Measurements from ENCODE around the gene ZNF587.
A peak's percentile ranks its signal among the peaks of the same experiment; 100 is the strongest.
"Not testable (repeated sequence)": the region's sequence is repeated elsewhere in the genome, so short reads cannot be mapped to it uniquely, and the experiment has no call there.

Gene ZNF587

GRCh38 chr19:57849666-57850473 lies at the start of gene ZNF587:
TSS of gene ZNF587 (plus strand) at chr19:57849859. CDS start at chr19:57850039, 180 bp downstream.
- H3K4me3 ChIP-seq (ENCODE audit: low read depth, low read length), result peak within 1 kb of the TSS; percentile 83
- DNase-seq (ENCODE audit: low read depth), result peak; percentile 78

GRCh38 chr19:57800696-57801095 lies 49.0 kb upstream of the ZNF587 start:
- no peak overlapping the region for H3K4me3 ChIP-seq (ENCODE audit: low read depth, low read length)
- no peak for DNase-seq (ENCODE audit: low read depth)
- TF ChIP-seq, protein P1, sequence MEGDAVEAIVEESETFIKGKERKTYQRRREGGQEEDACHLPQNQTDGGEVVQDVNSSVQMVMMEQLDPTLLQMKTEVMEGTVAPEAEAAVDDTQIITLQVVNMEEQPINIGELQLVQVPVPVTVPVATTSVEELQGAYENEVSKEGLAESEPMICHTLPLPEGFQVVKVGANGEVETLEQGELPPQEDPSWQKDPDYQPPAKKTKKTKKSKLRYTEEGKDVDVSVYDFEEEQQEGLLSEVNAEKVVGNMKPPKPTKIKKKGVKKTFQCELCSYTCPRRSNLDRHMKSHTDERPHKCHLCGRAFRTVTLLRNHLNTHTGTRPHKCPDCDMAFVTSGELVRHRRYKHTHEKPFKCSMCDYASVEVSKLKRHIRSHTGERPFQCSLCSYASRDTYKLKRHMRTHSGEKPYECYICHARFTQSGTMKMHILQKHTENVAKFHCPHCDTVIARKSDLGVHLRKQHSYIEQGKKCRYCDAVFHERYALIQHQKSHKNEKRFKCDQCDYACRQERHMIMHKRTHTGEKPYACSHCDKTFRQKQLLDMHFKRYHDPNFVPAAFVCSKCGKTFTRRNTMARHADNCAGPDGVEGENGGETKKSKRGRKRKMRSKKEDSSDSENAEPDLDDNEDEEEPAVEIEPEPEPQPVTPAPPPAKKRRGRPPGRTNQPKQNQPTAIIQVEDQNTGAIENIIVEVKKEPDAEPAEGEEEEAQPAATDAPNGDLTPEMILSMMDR (IDR thresholded peaks at IDR 0.05; ENCODE audit: low read depth, low read length, missing control alignments), result no peak

DNA sequence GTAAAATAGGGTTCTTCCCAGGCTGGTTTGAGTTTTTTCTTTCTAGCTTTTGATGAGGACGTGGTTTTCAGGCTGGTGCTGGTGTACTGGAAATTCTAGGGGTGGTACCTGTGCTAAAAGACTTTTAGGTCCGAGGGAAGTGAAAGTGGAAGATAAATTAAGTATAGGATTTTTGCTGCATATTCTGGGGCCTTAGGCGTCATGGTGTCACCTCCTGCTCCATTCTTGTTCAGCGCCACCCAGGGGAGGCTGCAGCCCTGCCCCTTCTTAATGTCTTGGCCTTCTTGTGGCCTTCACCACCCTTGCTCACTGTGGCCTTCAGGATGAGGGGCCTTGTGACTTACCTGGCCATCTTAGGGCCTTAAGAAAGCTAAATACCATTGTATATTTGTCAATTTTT lies 47.4 kb upstream of the ZNF587 start:
- TF ChIP-seq, protein P1 (IDR thresholded peaks at IDR 0.05; ENCODE audit: low read depth, low read length, missing control alignments), result no peak
- DNase-seq (ENCODE audit: low read depth), result no peak
- no peak overlapping the region for H3K4me3 ChIP-seq (ENCODE audit: low read depth, low read length)

GRCh38 chr19:57803265-57803593 lies 46.4 kb upstream of the ZNF587 start:
- TF ChIP-seq, protein P1 (IDR thresholded peaks at IDR 0.05; ENCODE audit: low read depth, low read length, missing control alignments), result no peak
- no peak for DNase-seq (ENCODE audit: low read depth)
- H3K4me3 ChIP-seq (ENCODE audit: low read depth, low read length), result no peak overlapping the region

GRCh38 chr19:57803594-57804325 lies 45.9 kb upstream of the ZNF587 start:
- TF ChIP-seq, protein P1 (IDR thresholded peaks at IDR 0.05; ENCODE audit: low read depth, low read length, missing control alignments), result no peak
- DNase-seq (ENCODE audit: low read depth), result no peak
- no peak overlapping the region for H3K4me3 ChIP-seq (ENCODE audit: low read depth, low read length)

DNA sequence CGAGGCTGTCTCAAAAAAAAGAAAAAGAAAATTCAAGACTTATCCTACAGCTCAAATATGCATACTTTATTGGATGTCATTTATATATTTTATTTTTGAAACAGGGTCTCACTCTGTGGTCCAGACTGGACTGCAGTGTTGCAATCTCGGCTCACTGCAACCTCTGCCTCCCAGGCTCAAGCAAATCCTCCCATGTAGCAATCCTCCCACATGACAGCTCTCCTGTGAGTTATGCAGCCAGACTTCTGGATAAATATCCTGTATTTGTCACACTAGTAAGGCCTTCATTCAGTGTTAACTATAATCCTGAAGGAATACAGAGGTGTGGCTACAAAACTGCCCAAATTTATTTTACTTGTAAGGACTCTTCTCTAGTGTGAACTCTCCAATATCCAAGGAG lies 42.1 kb upstream of the ZNF587 start:
- TF ChIP-seq, protein P1 (IDR thresholded peaks at IDR 0.05; ENCODE audit: low read depth, low read length, missing control alignments), result no peak
- no peak overlapping the region for H3K4me3 ChIP-seq (ENCODE audit: low read depth, low read length)
- DNase-seq (ENCODE audit: low read depth), result no peak

GRCh38 chr19:57810410-57811295 lies 39.0 kb upstream of the ZNF587 start:
- not testable (repeated sequence) for H3K4me3 ChIP-seq (ENCODE audit: low read depth, low read length); DNase-seq (ENCODE audit: low read depth)
